ENCODE measurements around the gene LRRN2. TPM values are rescaled to one million over a fixed set of nuclear protein-coding genes. Genes with fewer than 3 reads are reported as not detected.

The LRRN2 gene
- polyA plus RNA-seq, 1 of the 3 experiments (the other 2 are of a cell fraction) = not detected

DNA sequence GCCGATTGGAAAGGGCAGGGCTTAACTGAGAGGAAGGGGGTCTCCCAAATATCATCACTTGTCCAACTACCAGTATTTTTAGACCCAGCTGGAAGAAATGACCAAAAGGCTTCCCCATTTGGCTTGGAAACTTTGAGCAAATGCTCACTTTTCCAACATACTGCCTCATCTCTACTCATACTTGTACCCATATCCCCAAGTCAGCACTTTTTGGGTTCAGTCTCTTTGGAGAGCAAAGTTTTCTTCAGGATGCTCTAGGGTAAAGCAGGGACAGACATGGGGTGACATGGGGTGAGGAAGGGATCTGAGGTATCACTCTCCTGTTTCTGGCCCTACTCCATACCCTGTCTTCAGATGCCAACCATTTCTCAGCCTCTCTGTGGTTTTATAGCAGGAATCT lies 27.2 kb downstream of the LRRN2 start:
- Histone ChIP-seq H3K4me3 (ENCODE audit: low read depth in 2 of 2, low read length in 1 of 2) (no peak overlapping the region), H3K27ac (ENCODE audit: low read depth in 2 of 2, low read length in 1 of 2) (no peak overlapping the region), H3K4me2 (no peak overlapping the region), H3F3A (replicated peaks; ENCODE audit: insufficient read depth) (no peaks in the 10 kb centered on the region), H3K27me3 (ENCODE audit: insufficient read depth) (peaks cover 8% of the 10 kb centered on the region; the same call in 1 of the 2 replicates), H3K9me3 (no peaks in the 10 kb centered on the region), H3K9ac (no peak overlapping the region), H4K20me1 (ENCODE audit: insufficient read depth) (no peaks in the 10 kb centered on the region), H3K36me3 (replicated peaks in 1 of 2; ENCODE audit: control insufficient read depth in 1 of 2, insufficient read depth in 2 of 2, low read length in 1 of 2) (no peaks in the 10 kb centered on the region), H3K79me2 (ENCODE audit: insufficient read depth) (no peaks in the 10 kb centered on the region), H2AFZ (ENCODE audit: low read depth) (no peak overlapping the region), H3K4me1 (ENCODE audit: control insufficient read depth in 1 of 2, insufficient read depth in 2 of 2, low read depth in 1 of 2, low read length in 1 of 2) (peaks cover 0 to 5% of the 10 kb centered on the region in 2 experiments; a peak in 1 of 4 replicates), H3K9me2 (no peaks in the 10 kb centered on the region)
- ChIA-PET CTCF (no interaction called here), POLR2A (no interaction called here)
- DNase-seq = no peak
- WGBS (ENCODE audit: low lambda C conversion rate) = 88% methylated on average over 1 of the region's 1 CpG
- TF ChIP-seq, protein P1, sequence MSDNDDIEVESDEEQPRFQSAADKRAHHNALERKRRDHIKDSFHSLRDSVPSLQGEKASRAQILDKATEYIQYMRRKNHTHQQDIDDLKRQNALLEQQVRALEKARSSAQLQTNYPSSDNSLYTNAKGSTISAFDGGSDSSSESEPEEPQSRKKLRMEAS (IDR thresholded peaks at IDR 0.05; ENCODE audit: low read depth) = no peak
- no peak for TF ChIP-seq GATA2 (CRISPR knock-in tag; IDR thresholded peaks at IDR 0.05)
- TF ChIP-seq TEAD4 (IDR thresholded peaks at IDR 0.05; ENCODE audit: borderline replicate concordance, insufficient read depth) = no peak
- no peak for TF ChIP-seq JUND (IDR thresholded peaks at IDR 0.05)
- no peak for TF ChIP-seq NRF1 (IDR thresholded peaks at IDR 0.05; ENCODE audit: low read depth, low read length)
- TF ChIP-seq, protein P2, sequence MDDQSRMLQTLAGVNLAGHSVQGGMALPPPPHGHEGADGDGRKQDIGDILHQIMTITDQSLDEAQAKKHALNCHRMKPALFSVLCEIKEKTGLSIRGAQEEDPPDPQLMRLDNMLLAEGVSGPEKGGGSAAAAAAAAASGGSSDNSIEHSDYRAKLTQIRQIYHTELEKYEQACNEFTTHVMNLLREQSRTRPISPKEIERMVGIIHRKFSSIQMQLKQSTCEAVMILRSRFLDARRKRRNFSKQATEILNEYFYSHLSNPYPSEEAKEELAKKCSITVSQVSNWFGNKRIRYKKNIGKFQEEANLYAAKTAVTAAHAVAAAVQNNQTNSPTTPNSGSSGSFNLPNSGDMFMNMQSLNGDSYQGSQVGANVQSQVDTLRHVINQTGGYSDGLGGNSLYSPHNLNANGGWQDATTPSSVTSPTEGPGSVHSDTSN (IDR thresholded peaks at IDR 0.05) = no peak

DNA sequence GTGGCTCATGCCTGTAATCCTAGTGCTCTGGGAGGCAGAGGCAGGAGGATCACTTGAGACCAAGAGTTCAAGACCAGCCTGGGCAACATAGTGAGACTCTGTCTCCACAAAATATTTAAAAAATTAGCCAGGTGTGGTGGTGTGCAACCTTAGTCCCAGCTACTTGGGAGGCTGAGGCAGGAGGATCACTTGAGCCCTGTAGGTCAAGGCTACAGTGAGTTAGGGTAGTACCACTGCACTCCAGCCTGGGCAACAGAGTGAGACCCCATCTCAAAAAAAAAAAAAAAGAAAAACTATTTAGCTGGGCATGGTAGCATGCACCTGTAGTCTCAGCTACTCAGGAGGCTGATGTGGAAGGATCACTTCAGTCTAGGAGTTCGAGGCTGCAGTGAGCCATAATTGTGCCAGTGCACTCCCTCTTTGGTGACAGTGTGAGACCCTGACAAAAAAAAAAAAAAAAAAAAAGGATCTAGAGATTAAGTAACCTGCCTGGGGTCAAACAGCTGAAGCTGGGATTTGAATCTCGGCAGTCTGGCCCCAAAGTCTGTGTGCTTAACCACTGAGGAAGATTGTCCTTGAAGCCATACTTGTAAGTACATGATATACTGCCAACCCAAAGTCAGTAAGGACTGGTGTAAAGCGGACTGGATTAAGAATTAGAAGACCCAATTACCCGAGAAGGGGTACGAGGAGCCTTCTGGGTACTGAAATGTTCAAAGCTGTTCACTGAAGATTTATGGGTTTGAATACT lies 31.8 kb downstream of the LRRN2 start:
- CTCF ChIA-PET = interaction anchor here (1.2 to 2.4 kb wide), 3 partner anchors 16 to 153 kb away, joined by 5 to 8 read pairs (median 6); no protein-coding TSS in a partner anchor
- POLR2A ChIA-PET = no interaction called here

More for the DNA sequence above, 31.8 kb downstream of the LRRN2 start:
- Histone ChIP-seq H3K9ac (no peak overlapping the region), H3K27me3 (ENCODE audit: insufficient read depth) (no peaks in the 10 kb centered on the region; the same call in none of the 2 replicates), H3K4me3 (ENCODE audit: low read depth in 2 of 2, low read length in 1 of 2) (no peak overlapping the region), H3K4me2 (no peak overlapping the region), H3K79me2 (ENCODE audit: insufficient read depth) (no peaks in the 10 kb centered on the region), H4K20me1 (ENCODE audit: insufficient read depth) (no peaks in the 10 kb centered on the region), H3K4me1 (ENCODE audit: control insufficient read depth in 1 of 2, insufficient read depth in 2 of 2, low read depth in 1 of 2, low read length in 1 of 2) (peaks cover 0 to 5% of the 10 kb centered on the region in 2 experiments; a peak in 1 of 4 replicates), H3F3A (replicated peaks; ENCODE audit: insufficient read depth) (no peaks in the 10 kb centered on the region), H3K27ac (ENCODE audit: low read depth in 2 of 2, low read length in 1 of 2) (no peak overlapping the region), H3K36me3 (replicated peaks in 1 of 2; ENCODE audit: control insufficient read depth in 1 of 2, insufficient read depth in 2 of 2, low read length in 1 of 2) (no peaks in the 10 kb centered on the region), H2AFZ (ENCODE audit: low read depth) (no peak overlapping the region), H3K9me3 (no peaks in the 10 kb centered on the region), H3K9me2 (no peaks in the 10 kb centered on the region)
- DNase-seq = no peak
- 37% methylated on average over 5 of the region's 5 CpGs for WGBS (ENCODE audit: low lambda C conversion rate)
- TF ChIP-seq MXI1 (IDR thresholded peaks at IDR 0.05; ENCODE audit: low read depth, low read length) = no peak
- TF ChIP-seq, protein P3, sequence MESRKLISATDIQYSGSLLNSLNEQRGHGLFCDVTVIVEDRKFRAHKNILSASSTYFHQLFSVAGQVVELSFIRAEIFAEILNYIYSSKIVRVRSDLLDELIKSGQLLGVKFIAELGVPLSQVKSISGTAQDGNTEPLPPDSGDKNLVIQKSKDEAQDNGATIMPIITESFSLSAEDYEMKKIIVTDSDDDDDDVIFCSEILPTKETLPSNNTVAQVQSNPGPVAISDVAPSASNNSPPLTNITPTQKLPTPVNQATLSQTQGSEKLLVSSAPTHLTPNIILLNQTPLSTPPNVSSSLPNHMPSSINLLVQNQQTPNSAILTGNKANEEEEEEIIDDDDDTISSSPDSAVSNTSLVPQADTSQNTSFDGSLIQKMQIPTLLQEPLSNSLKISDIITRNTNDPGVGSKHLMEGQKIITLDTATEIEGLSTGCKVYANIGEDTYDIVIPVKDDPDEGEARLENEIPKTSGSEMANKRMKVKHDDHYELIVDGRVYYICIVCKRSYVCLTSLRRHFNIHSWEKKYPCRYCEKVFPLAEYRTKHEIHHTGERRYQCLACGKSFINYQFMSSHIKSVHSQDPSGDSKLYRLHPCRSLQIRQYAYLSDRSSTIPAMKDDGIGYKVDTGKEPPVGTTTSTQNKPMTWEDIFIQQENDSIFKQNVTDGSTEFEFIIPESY (IDR thresholded peaks at IDR 0.05; ENCODE audit: borderline replicate concordance, low read depth) = no peak
- no peak for TF ChIP-seq FOXJ3 (CRISPR knock-in tag; IDR thresholded peaks at IDR 0.05)
- no peak for TF ChIP-seq SIN3A (IDR thresholded peaks at IDR 0.05; ENCODE audit: borderline replicate concordance, low read depth, low read length)
- no peak for TF ChIP-seq TCF12 (IDR thresholded peaks at IDR 0.05)
- TF ChIP-seq CHD2 (IDR thresholded peaks at IDR 0.05; ENCODE audit: low read length, partially characterized antibody) = no peak
- TF ChIP-seq TAF1 (IDR thresholded peaks at IDR 0.05; ENCODE audit: borderline replicate concordance, low read depth, low read length) = no peak
- TF ChIP-seq YY1 (IDR thresholded peaks at IDR 0.05; ENCODE audit: low read depth) = no peak
- TF ChIP-seq FOSL2 (IDR thresholded peaks at IDR 0.05; ENCODE audit: borderline replicate concordance, low read depth) = no peak
- no peak for TF ChIP-seq ELF1 (IDR thresholded peaks at IDR 0.05)
- TF ChIP-seq, protein P4, sequence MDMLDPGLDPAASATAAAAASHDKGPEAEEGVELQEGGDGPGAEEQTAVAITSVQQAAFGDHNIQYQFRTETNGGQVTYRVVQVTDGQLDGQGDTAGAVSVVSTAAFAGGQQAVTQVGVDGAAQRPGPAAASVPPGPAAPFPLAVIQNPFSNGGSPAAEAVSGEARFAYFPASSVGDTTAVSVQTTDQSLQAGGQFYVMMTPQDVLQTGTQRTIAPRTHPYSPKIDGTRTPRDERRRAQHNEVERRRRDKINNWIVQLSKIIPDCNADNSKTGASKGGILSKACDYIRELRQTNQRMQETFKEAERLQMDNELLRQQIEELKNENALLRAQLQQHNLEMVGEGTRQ (IDR thresholded peaks at IDR 0.05; ENCODE audit: borderline replicate concordance, low read depth, low read length) = no peak
- TF ChIP-seq RCOR1 (IDR thresholded peaks at IDR 0.05; ENCODE audit: low read length) = no peak
- no peak for TF ChIP-seq POLR2AphosphoS5 (IDR thresholded peaks at IDR 0.05; ENCODE audit: low read depth, low read length)
- TF ChIP-seq EZH2phosphoT487 (IDR thresholded peaks at IDR 0.05; ENCODE audit: borderline replicate concordance, low read depth) = no peak
- no peak for TF ChIP-seq JUND (IDR thresholded peaks at IDR 0.05)
